HG02870 (cell line): Measurements from ENCODE around the gene DIP2A.
"Not testable (repeated sequence)": the region's sequence is repeated elsewhere in the genome, so short reads cannot be mapped to it uniquely, and the experiment has no call there.

ENCODE experiments used
- ATAC-seq: cut with Tn5 transposase; IDR thresholded peaks from one replicate; pipeline ENCODE4 v1.9.1; 2021; ENCODE audit warnings: mild to moderate bottlenecking, moderate library complexity; ENCODE audit not compliant: unreplicated experiment

Gene DIP2A

DNA sequence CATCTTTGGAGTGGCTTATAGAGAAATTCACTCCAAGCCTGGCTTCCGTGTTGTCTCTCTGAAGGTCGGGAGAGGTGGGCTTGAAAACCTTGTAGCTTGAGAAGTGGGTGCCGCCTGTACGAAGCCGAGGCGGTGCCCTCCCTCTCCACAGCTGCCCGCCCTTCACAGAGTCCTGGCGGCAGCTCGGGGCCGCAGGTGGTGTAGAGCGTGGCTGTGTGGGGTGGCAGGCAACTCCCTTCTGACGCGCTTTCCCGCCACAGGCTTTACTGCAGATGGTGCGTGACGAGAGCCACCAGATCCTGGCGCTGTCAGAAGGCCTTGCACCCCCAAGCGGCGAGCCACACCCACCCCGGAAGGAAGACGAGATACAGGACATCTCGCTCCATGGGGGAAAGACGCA is 33.1 kb upstream of the DIP2A start:
- no peak for ATAC-seq

GRCh38 chr21:46426313-46427046 is 32.2 kb upstream of the DIP2A start:
- ATAC-seq = no peak

DNA sequence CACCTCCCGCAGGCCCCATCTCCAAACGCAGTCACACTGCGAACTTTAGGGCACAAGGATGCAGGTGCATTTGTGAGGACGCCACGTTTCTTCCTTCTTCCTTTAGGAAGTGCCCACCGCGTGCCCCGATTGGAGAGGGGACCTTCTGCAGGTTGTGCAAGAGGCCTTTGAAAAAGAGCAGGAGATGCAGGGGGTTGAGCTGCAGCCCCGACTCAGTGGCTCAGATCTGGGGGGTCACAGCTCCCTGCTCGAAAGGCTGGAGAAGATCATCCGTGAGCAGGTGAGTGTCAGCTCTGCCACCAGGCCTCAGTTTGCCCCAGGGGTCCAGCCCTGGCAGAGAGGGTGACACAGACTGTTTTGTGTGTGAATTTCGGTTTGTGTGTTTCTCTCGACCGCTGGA is 31.2 kb upstream of the DIP2A start:
- no peak for ATAC-seq

- no peak for ATAC-seq
Observed at GRCh38 chr21:46428286-46428685, 30.4 kb upstream of the DIP2A start.

DNA sequence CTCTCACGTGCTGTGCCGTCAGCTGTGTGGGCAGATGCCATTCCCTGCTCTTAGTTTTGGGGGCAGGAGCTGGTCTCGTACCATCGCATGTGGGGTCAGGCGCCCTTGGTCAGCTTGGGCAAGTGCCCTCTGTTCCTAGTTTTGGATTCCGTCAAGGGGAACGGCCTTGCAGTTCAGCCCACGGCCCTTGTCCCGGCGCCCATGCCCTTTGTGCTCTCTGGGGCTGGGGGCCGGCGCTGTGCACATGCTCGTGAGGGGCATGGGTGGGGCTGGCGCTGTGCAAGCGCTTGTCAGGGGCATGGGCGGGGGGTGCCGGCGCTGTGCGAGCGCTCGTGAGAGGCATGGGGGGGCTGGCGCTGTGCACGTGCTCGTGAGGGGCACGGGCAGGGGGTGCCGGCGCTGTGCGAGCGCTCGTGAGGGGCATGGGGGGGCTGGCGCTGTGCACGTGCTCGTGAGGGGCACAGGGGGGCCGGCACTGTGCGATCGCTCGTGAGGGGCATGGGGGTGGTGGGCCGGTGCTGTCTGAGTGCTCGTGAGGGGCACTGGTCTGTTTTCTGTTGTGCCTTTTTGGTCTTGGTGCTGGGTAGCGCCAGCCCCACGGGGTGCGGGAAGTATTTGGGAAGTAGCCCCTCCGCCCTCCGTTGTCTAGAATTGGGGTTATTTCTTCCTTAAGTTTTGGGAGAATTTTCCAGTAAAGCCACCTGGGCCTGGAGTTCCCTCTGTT is 29.5 kb upstream of the DIP2A start:
- ATAC-seq = no peak

DNA sequence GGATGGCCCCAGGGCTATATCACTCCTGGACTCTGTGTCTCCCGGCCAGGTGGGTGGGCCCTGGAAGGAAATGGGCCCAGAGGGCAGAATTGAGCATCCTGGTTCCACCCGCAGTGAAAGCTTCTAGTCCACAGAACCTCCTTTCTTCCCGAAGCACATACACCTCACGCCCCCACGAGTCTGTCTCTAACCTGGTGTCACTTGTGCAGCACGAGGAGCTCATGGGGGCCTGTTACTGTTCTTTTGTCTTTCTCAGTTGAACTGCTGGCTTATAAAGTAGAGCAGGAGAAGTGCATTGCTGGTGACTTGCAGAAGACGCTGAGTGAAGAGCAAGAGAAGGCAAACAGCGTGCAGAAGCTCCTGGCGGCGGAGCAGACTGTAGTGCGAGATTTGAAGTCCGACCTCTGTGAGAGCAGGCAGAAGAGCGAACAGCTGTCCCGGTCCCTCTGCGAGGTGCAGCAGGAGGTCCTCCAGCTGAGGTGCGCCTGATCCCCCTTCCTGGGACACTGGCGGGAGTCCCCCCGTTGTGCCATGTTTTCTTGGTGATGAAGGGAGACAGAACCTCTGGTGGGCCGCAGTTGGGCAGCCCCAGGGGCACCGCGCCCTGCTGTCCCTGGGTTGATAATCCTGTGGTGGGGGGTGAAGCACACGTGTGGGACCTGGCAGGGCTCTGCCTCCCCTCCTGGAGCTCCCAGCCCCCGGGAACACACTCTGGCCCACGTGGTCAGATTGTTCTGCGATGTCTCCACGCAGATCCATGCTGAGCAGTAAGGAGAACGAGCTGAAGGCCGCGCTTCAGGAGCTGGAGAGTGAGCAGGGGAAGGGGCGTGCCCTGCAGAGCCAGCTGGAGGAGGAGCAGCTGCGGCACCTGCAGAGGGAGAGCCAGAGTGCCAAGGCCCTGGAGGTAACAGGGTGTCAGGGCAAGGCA is 28.7 kb upstream of the DIP2A start:
- no peak for ATAC-seq

GRCh38 chr21:46431448-46431847 is 27.2 kb upstream of the DIP2A start:
- no peak for ATAC-seq

DNA sequence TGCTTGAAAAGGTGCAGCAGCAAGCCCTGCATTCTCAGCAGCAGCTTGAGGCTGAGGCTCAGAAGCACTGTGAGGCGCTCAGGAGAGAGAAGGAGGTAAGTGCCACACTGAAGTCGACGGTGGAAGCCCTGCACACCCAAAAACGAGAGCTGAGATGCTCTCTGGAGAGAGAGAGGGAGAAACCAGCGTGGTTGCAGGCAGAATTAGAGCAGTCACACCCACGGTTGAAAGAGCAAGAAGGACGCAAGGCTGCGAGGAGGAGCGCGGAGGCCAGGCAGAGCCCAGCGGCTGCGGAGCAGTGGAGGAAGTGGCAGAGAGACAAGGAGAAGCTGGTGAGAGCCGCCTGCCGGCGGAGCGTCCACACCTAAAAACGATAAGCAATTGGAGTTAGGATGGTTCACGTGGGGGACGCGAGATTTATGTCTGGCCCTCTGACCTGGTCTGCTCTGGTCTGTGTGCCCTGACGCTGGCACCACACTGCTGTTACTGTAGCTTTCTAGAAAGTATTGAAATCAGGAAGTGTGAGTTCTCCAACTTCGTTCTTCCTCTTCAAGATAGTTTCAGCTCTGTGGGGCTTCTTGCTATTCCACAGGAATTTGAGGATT is 26.7 kb upstream of the DIP2A start:
- ATAC-seq = no peak

GRCh38 chr21:46433116-46433515 is 25.6 kb upstream of the DIP2A start:
- ATAC-seq = not testable (repeated sequence)

- no peak for ATAC-seq
Observed at GRCh38 chr21:46434322-46434958, 24.3 kb upstream of the DIP2A start.

DNA sequence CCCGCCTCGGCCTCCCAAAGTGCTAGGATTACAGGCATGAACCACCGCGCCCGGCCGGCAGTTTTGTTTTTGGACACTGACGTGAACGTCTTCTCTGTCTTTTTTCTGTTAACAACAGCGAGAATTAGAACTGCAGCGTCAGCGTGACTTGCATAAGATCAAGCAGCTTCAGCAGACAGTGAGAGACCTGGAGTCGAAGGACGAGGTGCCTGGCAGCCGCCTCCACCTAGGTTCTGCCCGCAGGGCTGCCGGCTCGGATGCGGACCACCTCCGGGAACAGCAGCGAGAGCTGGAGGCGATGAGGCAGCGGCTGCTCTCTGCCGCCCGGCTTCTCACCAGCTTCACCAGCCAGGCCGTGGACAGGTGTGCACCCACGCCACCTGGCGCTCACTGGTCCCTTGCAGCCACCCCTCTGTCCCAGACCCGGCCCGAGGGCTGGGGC is 22.9 kb upstream of the DIP2A start:
- no peak for ATAC-seq

DNA sequence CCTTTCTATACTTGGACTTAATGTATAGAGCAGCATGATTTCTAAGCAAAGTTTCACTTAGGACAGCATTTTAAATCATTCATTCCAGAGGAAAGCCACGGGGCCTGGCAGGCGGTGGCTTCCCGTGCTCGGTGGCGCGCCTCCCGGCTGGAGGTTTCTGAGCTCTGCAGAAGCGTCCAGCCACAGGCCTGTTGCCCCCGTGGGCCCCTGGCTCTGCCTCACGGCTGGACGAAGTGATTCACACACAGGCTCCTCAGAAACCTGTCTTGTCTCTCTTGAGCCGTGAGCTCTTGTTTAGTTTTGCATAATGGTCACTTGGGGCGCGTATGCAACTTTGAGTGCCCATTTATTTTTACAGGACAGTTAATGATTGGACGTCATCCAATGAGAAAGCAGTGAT is 22.1 kb upstream of the DIP2A start:
- no peak for ATAC-seq

GRCh38 chr21:46437096-46437498 is 21.6 kb upstream of the DIP2A start:
- ATAC-seq = no peak

DNA sequence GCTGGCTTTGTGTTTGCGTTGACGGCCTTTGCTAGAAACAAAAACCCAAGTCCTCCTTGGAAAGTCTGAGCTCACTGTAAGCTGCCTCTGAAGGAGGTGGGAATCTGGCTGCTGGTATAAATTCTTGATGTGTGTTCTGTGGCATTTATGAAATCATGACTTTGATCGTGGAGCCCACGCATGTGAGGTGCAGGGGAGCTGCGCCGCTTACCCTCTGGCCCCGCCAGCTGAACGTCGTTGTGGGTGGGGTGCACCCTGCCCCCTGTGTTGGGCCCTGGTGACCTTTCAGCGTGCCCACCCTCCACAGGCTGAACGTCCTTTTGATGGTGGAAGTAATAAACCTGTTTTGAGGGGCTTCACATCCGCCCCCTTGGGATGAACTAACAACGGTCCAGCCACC is 21.2 kb upstream of the DIP2A start:
- ATAC-seq = no peak

DNA sequence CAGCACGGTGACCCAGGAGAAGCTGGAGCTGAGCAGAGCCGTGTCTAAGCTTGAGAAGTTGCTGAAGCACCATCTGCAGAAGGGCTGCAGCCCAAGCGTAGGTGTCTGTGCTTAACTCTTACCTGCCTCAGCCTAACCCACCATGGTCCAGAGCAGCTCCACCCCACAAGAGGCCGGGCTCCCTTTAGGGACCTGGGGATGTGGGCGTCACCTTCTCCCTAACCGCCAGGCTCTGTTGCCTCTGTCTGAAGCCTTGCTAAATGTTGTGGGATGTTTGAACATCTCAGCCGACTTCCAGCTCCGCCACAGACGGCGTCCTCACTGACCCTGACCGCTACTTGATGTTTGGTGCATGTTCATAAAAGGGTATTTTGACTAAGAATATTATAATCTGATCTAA is 20.4 kb upstream of the DIP2A start:
- no peak for ATAC-seq

DNA sequence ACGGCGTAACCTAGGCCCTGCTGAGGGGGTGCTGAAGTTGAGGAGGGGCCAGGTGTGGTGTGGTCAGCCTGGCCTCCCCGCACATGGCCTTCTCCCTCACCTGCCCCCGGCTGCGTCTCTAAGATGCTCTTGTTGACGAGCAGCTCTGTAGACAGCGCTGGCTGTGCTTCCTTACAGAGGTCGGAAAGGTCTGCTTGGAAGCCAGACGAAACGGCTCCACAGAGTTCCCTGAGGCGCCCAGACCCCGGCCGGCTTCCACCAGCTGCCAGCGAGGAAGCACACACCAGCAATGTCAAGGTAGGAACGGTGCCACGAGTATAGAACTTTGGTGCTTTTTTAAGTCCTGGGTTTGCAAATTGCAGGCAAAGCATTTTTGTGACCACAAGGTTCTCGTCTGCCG is 18.8 kb upstream of the DIP2A start:
- no peak for ATAC-seq

DNA sequence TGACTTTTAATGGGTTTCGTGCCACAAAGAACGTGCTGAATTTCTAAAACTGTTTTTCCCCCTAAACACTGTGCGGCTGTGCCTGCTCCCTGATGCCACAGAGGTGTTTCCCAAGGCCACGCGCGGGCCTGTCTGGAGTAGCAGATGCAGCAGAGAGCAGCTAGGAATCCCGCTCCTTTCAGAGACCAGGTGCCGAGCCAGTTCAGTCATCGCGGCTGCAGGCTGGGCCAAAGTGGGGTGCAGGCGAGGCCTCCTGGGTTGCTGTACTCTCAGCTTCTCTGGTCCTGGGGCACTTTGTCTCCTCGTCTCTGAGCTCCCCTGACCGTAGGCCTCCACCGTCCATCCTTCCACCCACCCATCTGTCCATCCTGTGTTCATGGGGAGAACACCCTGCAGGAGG is 17.4 kb upstream of the DIP2A start:
- no peak for ATAC-seq

DNA sequence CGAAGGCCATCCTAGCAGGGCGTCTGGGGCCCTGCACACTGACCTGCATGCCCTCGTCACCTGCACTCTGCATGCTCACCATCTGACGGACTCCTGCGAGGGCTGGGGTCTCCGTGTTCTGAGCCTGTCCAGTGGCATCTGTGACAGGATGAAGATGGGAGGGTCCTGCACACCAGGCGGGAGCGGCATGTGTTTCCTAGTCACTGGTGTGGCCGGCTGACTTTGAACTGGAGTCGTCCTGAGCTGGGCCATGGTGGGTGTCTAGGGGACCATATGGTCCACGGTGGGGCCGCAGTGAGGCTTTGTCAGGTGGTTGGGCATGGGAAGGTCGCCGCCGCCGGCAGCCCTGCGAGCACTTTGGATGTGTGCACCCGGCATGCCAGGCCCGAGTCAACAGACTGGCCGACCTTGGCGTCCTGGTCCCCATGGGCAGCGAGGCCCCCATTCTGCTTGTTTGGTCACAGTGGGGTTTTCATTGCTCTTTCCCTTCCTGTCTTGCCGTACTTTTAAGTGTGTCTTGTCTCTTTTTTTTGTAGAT is 16.7 kb upstream of the DIP2A start:
- no peak for ATAC-seq

GRCh38 chr21:46442938-46443337 is 15.8 kb upstream of the DIP2A start:
- no peak for ATAC-seq

DNA sequence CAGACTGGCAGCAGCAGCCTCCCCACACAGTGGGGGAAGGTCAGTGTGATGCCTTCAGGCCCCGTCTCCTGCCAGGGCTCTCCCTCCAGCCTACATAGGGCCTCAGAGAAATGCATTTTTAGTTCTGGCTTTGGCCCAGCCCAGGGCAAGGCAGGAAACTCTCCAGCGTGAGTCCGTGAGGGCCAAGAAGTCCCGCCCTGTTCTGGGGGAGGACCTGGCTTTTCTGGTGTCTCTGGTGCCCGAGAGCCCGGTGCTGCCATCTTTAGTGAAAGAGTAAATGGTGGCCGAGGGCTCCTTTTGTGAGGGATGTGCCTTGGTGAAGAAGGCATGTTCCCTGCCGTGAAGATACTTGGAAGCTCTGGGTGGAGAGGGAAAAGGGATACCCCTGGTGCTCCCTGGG is 14.8 kb upstream of the DIP2A start:
- ATAC-seq = no peak
